ENCODE results near the gene TPP2. TPM values are rescaled to one million over a fixed set of nuclear protein-coding genes. Genes with fewer than 3 reads are reported as not detected.

Gene TPP2
- total RNA-seq, 6 experiments from 2014 or later, result 18.4 to 35.3 (median 28.4) TPM

- H3K4me3 ChIP-seq, result no peak overlapping the region
- DNase-seq (no peak), ATAC-seq (no peak)
- intact Hi-C loops (cut with DNase I), result no loop called here
- WGBS (ENCODE audit: insufficient coverage, low coverage, low lambda C conversion rate, missing lambda C conversion rate), result 64% methylated on average over 6 of the region's 6 CpGs
- H3K9me3 ChIP-seq, result no peaks in the 10 kb centered on the region
- H3K36me3 ChIP-seq, result no peaks in the 10 kb centered on the region
- TF ChIP-seq CTCF (IDR thresholded peaks at IDR 0.05) (no peak), POLR2A (IDR thresholded peaks at IDR 0.05) (no peak)
- no peaks in the 10 kb centered on the region for H3K27me3 ChIP-seq
- no peaks in the 10 kb centered on the region for H3K4me1 ChIP-seq
- H3K27ac ChIP-seq, result no peak overlapping the region
These were observed 24.5 kb upstream of the TPP2 start for GRCh38 chr13:102572323-102572722.

GRCh38 chr13:102580552-102581169, 16.1 kb upstream of the TPP2 start:
- Histone ChIP-seq H3K9me3 (no peaks in the 10 kb centered on the region), H3K27me3 (no peaks in the 10 kb centered on the region), H3K4me1 (no peaks in the 10 kb centered on the region), H3K36me3 (no peaks in the 10 kb centered on the region), H3K4me3 (no peak overlapping the region), H3K27ac (no peak overlapping the region)
- WGBS (ENCODE audit: insufficient coverage, low coverage, low lambda C conversion rate, missing lambda C conversion rate), result 0% methylated on average over 5 of the region's 5 CpGs
- TF ChIP-seq CTCF (IDR thresholded peaks at IDR 0.05) (peak; percentile 71 to 84 (median 79)), POLR2A (IDR thresholded peaks at IDR 0.05) (no peak)
- intact Hi-C loops (cut with DNase I), result loop anchor here in 1 of 2 donors (10.0 kb wide), 1 partner anchor 264 kb away; the partner anchor contains the start of gene ERCC5
- no peak for DNase-seq
- ATAC-seq, result peak; percentile 86 to 91 (median 88)

- Histone ChIP-seq H3K27ac (no peak overlapping the region), H3K4me3 (no peak overlapping the region), H3K4me1 (no peaks in the 10 kb centered on the region), H3K27me3 (no peaks in the 10 kb centered on the region), H3K36me3 (no peaks in the 10 kb centered on the region), H3K9me3 (no peaks in the 10 kb centered on the region)
- no peak for ATAC-seq
- DNase-seq, result no peak
- no peak for TF ChIP-seq CTCF (IDR thresholded peaks at IDR 0.05)
- intact Hi-C loops (cut with DNase I), result loop anchor here in 1 of 2 donors (10.0 kb wide), 1 partner anchor 263 kb away; the partner anchor contains the start of gene ERCC5
These were observed 14.5 kb upstream of the TPP2 start for GRCh38 chr13:102582256-102582655.

GRCh38 chr13:102584434-102584833, 12.4 kb upstream of the TPP2 start:
- no peaks in the 10 kb centered on the region for H3K36me3 ChIP-seq
- no peak overlapping the region for H3K27ac ChIP-seq
- DNase-seq (no peak), ATAC-seq (peak in 3 of 4 donors; percentile 21 to 61 (median 61))
- no peaks in the 10 kb centered on the region for H3K27me3 ChIP-seq
- no peaks in the 10 kb centered on the region for H3K9me3 ChIP-seq
- H3K4me3 ChIP-seq, result no peak overlapping the region
- no peaks in the 10 kb centered on the region for H3K4me1 ChIP-seq
- intact Hi-C loops (cut with DNase I), result loop anchor here in 1 of 2 donors (10.0 kb wide), 1 partner anchor 260 kb away; the partner anchor contains the start of gene ERCC5
- TF ChIP-seq POLR2A (IDR thresholded peaks at IDR 0.05) (no peak), CTCF (IDR thresholded peaks at IDR 0.05) (no peak)
- WGBS (ENCODE audit: insufficient coverage, low coverage, low lambda C conversion rate, missing lambda C conversion rate), result 18% methylated on average over 3 of the region's 3 CpGs

Measured in right lobe of liver (tissue), 6 donors.